Activated B cell treated with CpG ODN at 0.5 μM for 24 hours (primary cell): Measurements from ENCODE around the gene ZNF417. TPM values are rescaled to one million over a fixed set of nuclear protein-coding genes. Genes with fewer than 3 reads are reported as not detected.

Experiments used
- ATAC-seq: fragments of 200-7000 bp; cut with Tn5 transposase; one replicate; pipeline ENCODE4 v1.10.0; 2021; ENCODE audit warnings: low read depth, mild to moderate bottlenecking, moderate library complexity
- CTCF ChIA-PET: fragments of 350-600 bp; sonication (Branson Sonifier 250); formaldehyde crosslinking; loops from one replicate; lab custom pipeline; 2021; ENCODE audit warnings: antibody characterized with exemption; lab: Charles Lee
- POLR2A ChIA-PET: fragments of 350-600 bp; sonication (Branson Sonifier 250); formaldehyde crosslinking; loops from one replicate; lab custom pipeline; 2021; ENCODE audit warnings: antibody characterized with exemption; lab: Charles Lee
- DNase-seq: peaks from one replicate; pipeline ENCODE4 v3.0.0; 2022
- H3K27ac Mint-ChIP-seq: one replicate; pipeline ENCODE4 v1.8.0; 2020; ENCODE audit warnings: mixed read lengths
- H3K27me3 Mint-ChIP-seq: one replicate; pipeline ENCODE4 v1.8.0; 2021; ENCODE audit warnings: mixed read lengths
- H3K36me3 Mint-ChIP-seq: one replicate; pipeline ENCODE4 v1.8.0; 2021; ENCODE audit warnings: low read depth, mixed read lengths
- H3K4me1 Mint-ChIP-seq: one replicate; pipeline ENCODE4 v1.8.0; 2021; ENCODE audit warnings: mixed read lengths
- H3K4me3 Mint-ChIP-seq: one replicate; pipeline ENCODE4 v1.8.0; 2020; ENCODE audit warnings: mild to moderate bottlenecking, mixed read lengths
- H3K9me3 Mint-ChIP-seq: one replicate; pipeline ENCODE4 v1.8.0; 2020; ENCODE audit warnings: mixed read lengths
- intact Hi-C: fragments of 100-400 bp; cut with micrococcal nuclease; formaldehyde crosslinking; loops from one replicate; pipeline ENCODE4 v1.15.1; 2024
- total RNA-seq: library from RNA; stranded (reverse); gene quantifications from 2 replicates; pipeline ENCODE4 v1.2.3, GENCODE V29; 2022
- TF ChIP-seq, protein P1 (sequence below): fragments of 200-600 bp; IDR thresholded peaks from one replicate; pipeline ENCODE4 v1.8.0; 2022; ENCODE audit warnings: antibody characterized with exemption, mild to moderate bottlenecking

The ZNF417 gene
- total RNA-seq, 1 donor from 2014 or later: 29.0 TPM

DNA sequence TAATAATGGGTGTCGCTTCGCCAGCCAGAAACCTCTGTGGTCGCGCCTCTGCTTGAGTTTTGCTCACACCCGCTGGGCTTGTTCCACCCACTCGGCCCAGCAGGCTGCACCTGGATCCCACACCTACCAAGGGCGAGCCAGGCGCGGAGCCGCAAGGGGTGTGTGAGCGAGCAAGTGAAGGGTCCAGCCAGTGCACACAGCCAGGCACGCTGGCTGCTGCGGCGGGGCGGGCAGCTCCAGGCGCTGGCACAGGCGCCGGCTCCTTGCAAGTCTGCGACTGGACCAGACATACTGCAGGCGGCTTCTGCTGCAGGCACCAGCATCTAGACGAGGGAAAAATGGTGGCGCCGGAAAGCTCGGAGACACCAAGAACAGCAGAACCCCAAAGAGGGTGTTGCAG is 32.9 kb upstream of the ZNF417 start:
- intact Hi-C loops: loop anchor here (5.0 kb wide), 3 partner anchors 62 to 462 kb away; partner anchors contain the start of genes ZIK1, ZNF419 and ZNF814

DNA sequence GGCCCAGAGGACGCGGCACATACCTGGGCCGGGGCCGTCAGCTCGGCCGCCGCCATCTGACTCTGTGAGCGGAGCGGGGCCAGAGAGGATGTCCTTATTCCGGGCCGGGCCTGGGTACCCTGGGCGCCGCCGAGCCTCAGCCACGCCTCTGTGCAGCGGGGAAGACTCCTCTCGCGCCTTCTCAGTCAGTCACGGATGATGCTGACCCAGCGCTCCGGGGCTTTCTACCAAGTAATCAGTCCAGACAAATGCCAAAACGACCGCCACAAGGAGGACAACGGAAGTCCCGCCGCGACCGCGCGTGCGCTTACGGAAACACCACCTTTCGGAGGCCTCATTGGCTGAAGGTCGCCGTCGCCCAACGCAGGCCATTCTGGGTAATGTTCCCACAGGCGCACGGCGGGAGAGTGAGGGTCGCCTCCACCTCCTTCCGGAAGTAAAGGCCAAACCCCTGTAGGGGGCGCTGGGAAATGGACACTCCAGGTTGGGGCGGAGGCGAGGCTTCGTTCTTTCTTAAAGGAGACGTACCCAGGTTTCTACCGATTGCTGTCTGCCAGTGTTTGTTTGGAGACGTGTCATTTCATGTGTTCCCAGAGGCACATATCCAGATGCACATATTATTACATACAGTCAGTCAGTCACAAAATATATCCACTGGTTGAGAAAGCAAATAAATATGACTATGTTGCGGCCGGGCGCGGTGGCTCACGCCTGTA is 31.2 kb upstream of the ZNF417 start, which contains the start of gene ZNF256:
ZNF256 (minus strand) TSS at position 288 of the 716 bp plus-strand sequence; CDS start at position 56, 232 bp downstream.
- intact Hi-C loops: loop anchor here (1.0 to 5.0 kb wide), 12 partner anchors 12 to 460 kb away; partner anchors contain the start of genes ZIK1, ZNF274, ZNF329 and ZNF417
- CTCF ChIA-PET: no interaction called here

More for the DNA sequence above, 32.9 kb upstream of the ZNF417 start:
- CTCF ChIA-PET: no interaction called here
- H3K9me3 Mint-ChIP-seq: peaks cover 20% of the 10 kb centered on the region
- TF ChIP-seq, protein P1, sequence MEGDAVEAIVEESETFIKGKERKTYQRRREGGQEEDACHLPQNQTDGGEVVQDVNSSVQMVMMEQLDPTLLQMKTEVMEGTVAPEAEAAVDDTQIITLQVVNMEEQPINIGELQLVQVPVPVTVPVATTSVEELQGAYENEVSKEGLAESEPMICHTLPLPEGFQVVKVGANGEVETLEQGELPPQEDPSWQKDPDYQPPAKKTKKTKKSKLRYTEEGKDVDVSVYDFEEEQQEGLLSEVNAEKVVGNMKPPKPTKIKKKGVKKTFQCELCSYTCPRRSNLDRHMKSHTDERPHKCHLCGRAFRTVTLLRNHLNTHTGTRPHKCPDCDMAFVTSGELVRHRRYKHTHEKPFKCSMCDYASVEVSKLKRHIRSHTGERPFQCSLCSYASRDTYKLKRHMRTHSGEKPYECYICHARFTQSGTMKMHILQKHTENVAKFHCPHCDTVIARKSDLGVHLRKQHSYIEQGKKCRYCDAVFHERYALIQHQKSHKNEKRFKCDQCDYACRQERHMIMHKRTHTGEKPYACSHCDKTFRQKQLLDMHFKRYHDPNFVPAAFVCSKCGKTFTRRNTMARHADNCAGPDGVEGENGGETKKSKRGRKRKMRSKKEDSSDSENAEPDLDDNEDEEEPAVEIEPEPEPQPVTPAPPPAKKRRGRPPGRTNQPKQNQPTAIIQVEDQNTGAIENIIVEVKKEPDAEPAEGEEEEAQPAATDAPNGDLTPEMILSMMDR: no peak
- peaks cover 2% of the 10 kb centered on the region for H3K27me3 Mint-ChIP-seq
- POLR2A ChIA-PET: interaction anchor here (0.7 kb wide), 1 partner anchor 426 kb away, joined by 3 read pairs; no protein-coding TSS in a partner anchor
- ATAC-seq (no peak), DNase-seq (no peak)
- peaks cover 16% of the 10 kb centered on the region for H3K36me3 Mint-ChIP-seq
- no peak overlapping the region for H3K4me3 Mint-ChIP-seq
- no peak overlapping the region for H3K27ac Mint-ChIP-seq
- peaks cover 28% of the 10 kb centered on the region for H3K4me1 Mint-ChIP-seq

DNA sequence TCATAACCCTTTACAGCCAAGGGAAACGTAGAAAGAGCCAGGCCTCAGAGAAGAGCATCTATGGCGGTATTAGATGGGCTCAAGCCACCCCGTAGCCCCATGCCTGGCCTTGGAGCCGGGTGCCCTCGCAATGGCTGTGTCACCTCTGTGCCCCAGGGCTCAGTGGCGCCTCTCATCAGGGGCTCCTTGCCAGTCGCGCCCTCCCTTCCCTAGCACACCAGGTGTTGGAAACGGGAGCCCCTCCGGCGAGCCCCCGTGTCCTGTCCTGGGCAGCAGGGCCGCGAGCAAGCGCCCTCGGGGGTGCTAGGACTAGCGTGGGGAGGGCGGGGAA is 30.7 kb upstream of the ZNF417 start:
- H3K4me3 Mint-ChIP-seq: peak overlapping the region; percentile 96
- ChIA-PET POLR2A (interaction anchor here (1.2 to 1.8 kb wide), 2 partner anchors 12 to 56 kb away, joined by 4 to 6 read pairs; partner anchors contain the start of genes ZNF418 and ZNF606), CTCF (no interaction called here)
- intact Hi-C loops: loop anchor here (1.0 to 5.0 kb wide), 12 partner anchors 12 to 460 kb away; partner anchors contain the start of genes ZIK1, ZNF274, ZNF329 and ZNF417
- TF ChIP-seq, protein P1: no peak
- H3K4me1 Mint-ChIP-seq: peaks cover 30% of the 10 kb centered on the region
- DNase-seq (no peak), ATAC-seq (no peak)
- H3K36me3 Mint-ChIP-seq: peaks cover 39% of the 10 kb centered on the region
- peak overlapping the region; percentile 89 for H3K27ac Mint-ChIP-seq
- peaks cover 32% of the 10 kb centered on the region for H3K9me3 Mint-ChIP-seq
- no peaks in the 10 kb centered on the region for H3K27me3 Mint-ChIP-seq

More for the DNA sequence above, 31.2 kb upstream of the ZNF417 start, which contains the start of gene ZNF256:
- H3K27ac Mint-ChIP-seq: peak within 1 kb of the TSS; percentile 89
- H3K4me1 Mint-ChIP-seq: peaks cover 30% of the 10 kb centered on the region
- peak within 1 kb of the TSS; percentile 96 for H3K4me3 Mint-ChIP-seq
- peaks cover 33% of the 10 kb centered on the region for H3K36me3 Mint-ChIP-seq
- DNase-seq: peak; percentile 83
- H3K27me3 Mint-ChIP-seq: no peaks in the 10 kb centered on the region
- ATAC-seq: peak; percentile 99
- H3K9me3 Mint-ChIP-seq: peaks cover 27% of the 10 kb centered on the region
- TF ChIP-seq, protein P1: no peak
- POLR2A ChIA-PET: interaction anchor here (0.6 to 1.8 kb wide), 4 partner anchors 11 to 55 kb away, joined by 3 to 6 read pairs (median 4); partner anchors contain the start of genes ZNF418 and ZNF606

DNA sequence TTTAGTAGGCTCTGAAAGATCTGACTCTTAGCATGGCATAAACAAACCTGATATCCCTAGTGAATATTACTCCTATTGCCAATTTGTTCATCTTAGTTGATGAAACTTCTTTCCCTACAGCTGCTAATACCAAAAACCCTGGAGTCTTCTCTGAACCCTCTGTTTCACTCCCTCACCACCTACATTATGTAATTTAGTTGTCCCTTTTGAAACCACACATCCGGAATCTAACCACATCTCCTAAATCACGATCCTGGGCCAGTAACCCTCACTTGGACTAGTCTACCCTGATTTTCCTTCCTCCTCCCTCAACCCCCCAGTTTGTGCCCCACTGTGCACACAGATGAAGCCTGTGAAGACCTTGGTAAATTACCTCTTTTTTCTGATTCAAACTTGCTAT is 29.9 kb upstream of the ZNF417 start:
- no peak for ATAC-seq
- peaks cover 30% of the 10 kb centered on the region for H3K4me1 Mint-ChIP-seq
- H3K27ac Mint-ChIP-seq: peak overlapping the region; percentile 20
- CTCF ChIA-PET: no interaction called here
- TF ChIP-seq, protein P1: no peak
- H3K9me3 Mint-ChIP-seq: peaks cover 35% of the 10 kb centered on the region
- no peak for DNase-seq
- no peaks in the 10 kb centered on the region for H3K27me3 Mint-ChIP-seq
- POLR2A ChIA-PET: interaction anchor here (0.6 to 2.7 kb wide), 3 partner anchors 11 to 171 kb away, joined by 4 to 10 read pairs (median 7); partner anchors contain the start of gene ZNF418
- H3K36me3 Mint-ChIP-seq: peaks cover 46% of the 10 kb centered on the region
- peak overlapping the region; percentile 96 for H3K4me3 Mint-ChIP-seq
- intact Hi-C loops: loop anchor here (5.0 kb wide), 3 partner anchors 59 to 459 kb away; partner anchors contain the start of genes ZIK1, ZNF419 and ZNF814

DNA sequence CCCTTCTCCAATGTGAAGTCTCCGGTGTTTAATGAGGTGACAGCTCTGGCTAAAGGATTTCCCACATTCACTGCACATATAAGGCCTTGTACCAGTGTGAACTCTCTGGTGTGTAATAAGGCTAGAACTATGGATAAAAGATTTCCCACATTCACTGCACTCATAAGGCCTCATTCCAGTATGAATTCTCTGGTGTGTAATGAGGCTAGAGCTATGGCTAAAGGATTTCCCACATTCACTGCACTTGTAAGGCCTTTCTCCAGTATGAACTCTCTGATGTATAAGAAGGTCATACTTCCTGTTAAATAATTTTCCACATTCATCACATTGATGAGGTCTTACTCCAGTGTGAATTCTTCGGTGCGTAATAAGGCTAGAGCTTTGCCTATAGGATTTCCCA is 25.2 kb upstream of the ZNF417 start:
- Mint-ChIP-seq H3K36me3 (peaks cover 72% of the 10 kb centered on the region), H3K27ac (no peak overlapping the region), H3K27me3 (no peaks in the 10 kb centered on the region), H3K4me1 (peaks cover 21% of the 10 kb centered on the region), H3K4me3 (no peak overlapping the region), H3K9me3 (peaks cover 45% of the 10 kb centered on the region)
- no peak for DNase-seq
- ChIA-PET POLR2A (no interaction called here), CTCF (no interaction called here)
- ATAC-seq: no peak
- TF ChIP-seq, protein P1: no peak
- intact Hi-C loops: no loop called here
